K562 (cell line): Measurements from ENCODE around the gene STX2. TPM values are rescaled to one million over a fixed set of nuclear protein-coding genes. Genes with fewer than 3 reads are reported as not detected.
"Not testable (repeated sequence)": the region's sequence is repeated elsewhere in the genome, so short reads cannot be mapped to it uniquely, and the experiment has no call there.

Experiments used
- ATAC-seq: fragments of 200-7000 bp; cut with Tn5 transposase; 3 replicates; pipeline ENCODE4 v1.9.1; 2020; ENCODE audit warnings: moderate library complexity
- BruUV-seq: library from RNA; stranded (reverse); fragments of 400-500 nt; replicated peaks from 2 replicates; lab custom pipeline; 2021; lab: Mats Ljungman, UMichigan
- CTCF ChIA-PET: fragments of 300-600 bp; formaldehyde crosslinking; extraction: SDS; loops from one replicate; lab custom pipeline; 2021; ENCODE audit warnings: low intra/inter-chr PET ratio; lab: Yijun Ruan, JAX
- POLR2A ChIA-PET: fragments of 300-600, 350-650 bp; sonication (Branson Sonifier 250); formaldehyde crosslinking; extraction: SDS; loops from one replicate; lab custom pipeline; 2021; ENCODE audit warnings: antibody characterized with exemption, inconsistent platforms; lab: Yijun Ruan, JAX
- DNase-seq, 4 experiments: peaks; one replicate each; pipeline versions ENCODE4 v3.0.0 to v3.0.0-alpha.2; 2011 to 2018; ENCODE audit warnings: low spot score in 3 of 4, mixed read lengths in 3 of 4; ENCODE audit errors: extremely low read depth in 1 of 4
- FAIRE-seq: peaks from 2 replicates; lab custom pipeline; 2011; peaks lifted over from hg19 to GRCh38; lab: Jason Lieb, UNC
- H2AFZ ChIP-seq: 2 replicates; pipeline ENCODE4 v1.6.0; 2011; ENCODE audit warnings: low read depth, low read length, control low read depth, inconsistent platforms
- H3K27ac ChIP-seq: fragments of 200-600 bp; 3 replicates; pipeline ENCODE4 v1.8.0; 2011; ENCODE audit warnings: low read depth, mild to moderate bottlenecking, control low read depth, inconsistent platforms, low read length, moderate library complexity, mixed read lengths; ENCODE audit errors: extremely low read depth
- H3K27me3 ChIP-seq, 2 experiments: fragments of 300-600 bp in 1 of 2; 2 replicates in 1 of 2; 3 replicates in 1 of 2; pipeline versions ENCODE4 v1.6.0 to v1.8.0; 2011; ENCODE audit warnings: inconsistent platforms in 2 of 2, low read length in 2 of 2, mild to moderate bottlenecking in 1 of 2, mixed read lengths in 1 of 2, moderate library complexity in 1 of 2; ENCODE audit not compliant: control insufficient read depth in 2 of 2, insufficient read depth in 2 of 2
- H3K36me3 ChIP-seq: fragments of 300-600 bp; 3 replicates; pipeline ENCODE4 v1.8.0; 2011; ENCODE audit warnings: mild to moderate bottlenecking, low read length, inconsistent platforms; ENCODE audit not compliant: control insufficient read depth, insufficient read depth
- H3K4me1 ChIP-seq, 2 experiments: fragments of 200-600 bp in 1 of 2; replicated peaks in 1 of 2; 2 replicates in 1 of 2; 3 replicates in 1 of 2; pipeline versions ENCODE4 v1.5.1 to v1.8.0; 2011; ENCODE audit warnings: inconsistent platforms in 2 of 2, low read length in 2 of 2, mild to moderate bottlenecking in 1 of 2, mixed read lengths in 1 of 2, moderate library complexity in 1 of 2; ENCODE audit not compliant: control insufficient read depth in 2 of 2, insufficient read depth in 2 of 2
- H3K4me2 ChIP-seq: 2 replicates; pipeline ENCODE4 v1.6.1; 2011; ENCODE audit warnings: low read length, control low read depth, inconsistent platforms, mixed read lengths; ENCODE audit not compliant: insufficient read depth
- H3K4me3 ChIP-seq: fragments of 200-600 bp; sonication (generic), shearing (Covaris generic); 2 replicates; pipeline ENCODE4 v1.5.1; 2016; ENCODE audit warnings: control low read depth, inconsistent platforms
- H3K79me2 ChIP-seq: fragments of 200-600 bp; 3 replicates; pipeline ENCODE4 v1.8.0; 2011; ENCODE audit warnings: low read length, inconsistent platforms; ENCODE audit not compliant: control insufficient read depth, insufficient read depth
- H3K9ac ChIP-seq, 2 experiments: 2 replicates each; pipeline versions ENCODE4 v1.6.0 to v1.6.1; 2011; ENCODE audit warnings: low read depth in 2 of 2, low read length in 2 of 2, control low read depth in 1 of 2, inconsistent platforms in 1 of 2, mild to moderate bottlenecking in 1 of 2, mixed read lengths in 1 of 2; ENCODE audit not compliant: insufficient read depth in 1 of 2
- H3K9me1 ChIP-seq: one replicate; pipeline ENCODE4 v1.6.0; 2011; ENCODE audit warnings: inconsistent platforms, mild to moderate bottlenecking, low read length, moderate library complexity; ENCODE audit not compliant: control insufficient read depth, insufficient read depth
- H3K9me3 ChIP-seq: replicated peaks from 2 replicates; pipeline ENCODE4 v1.5.1; 2011; ENCODE audit warnings: low read depth, low read length, inconsistent platforms; ENCODE audit not compliant: control insufficient read depth, insufficient read depth
- H4K20me1 ChIP-seq: replicated peaks from 2 replicates; pipeline ENCODE4 v1.6.1; 2011; ENCODE audit warnings: low read length, inconsistent platforms, mixed read lengths; ENCODE audit not compliant: control insufficient read depth, insufficient read depth
- SAP30 ChIP-seq: fragments of 200-600 bp; sonication (generic); IDR thresholded peaks from 2 replicates; pipeline ENCODE4 v1.6.1; 2012; ENCODE audit warnings: borderline replicate concordance, low read depth, mild to moderate bottlenecking, moderate library complexity, low read length, control low read depth, inconsistent platforms; ENCODE audit not compliant: insufficient read depth, poor library complexity, severe bottlenecking
- WGBS: fragments of 100-300 bp; shearing (Covaris generic); methylation state at CpG from one replicate; pipeline ENCODE4 v1.1.6; 2016; ENCODE audit warnings: low coverage, mixed read lengths; ENCODE audit not compliant: insufficient coverage; ENCODE audit errors: missing lambda C conversion rate; 5-methylcytosine and 5-hydroxymethylcytosine counted together
- in situ Hi-C: fragments of 300-500 bp; cut with MboI; formaldehyde crosslinking; loops from 4 replicates; pipeline ENCODE4 v1.15.0; 2018; ENCODE audit warnings: inconsistent platforms, mixed read lengths
- intact Hi-C: fragments of 100-400 bp; cut with micrococcal nuclease; formaldehyde crosslinking; loops from 2 replicates; pipeline ENCODE4 v1.14.2; 2022
- polyA plus RNA-seq, 8 experiments: library from polyadenylated mRNA; depleted of rRNA in 4 of 8; stranded (reverse) in 5 of 8; unstranded in 3 of 8; fragments of >200 nt; fragmentation: Nextera tagmentation in 2 of 8; fragmentation: Illumina TruSeq in 1 of 8; extraction: Ambion mirVana in 2 of 8; extraction: Trizol in 1 of 8; gene quantifications; 2 replicates each; pipeline versions ENCODE4 v1.2.1 to v1.2.3, GENCODE V29; 2011 to 2014; ENCODE audit warnings: inconsistent platforms in 1 of 8, missing spikeins in 1 of 8
- total RNA-seq, 7 experiments: library from RNA; depleted of rRNA in 6 of 7; stranded (reverse); fragments of >200 nt in 6 of 7; fragmentation: Illumina TruSeq in 2 of 7; extraction: Trizol in 2 of 7; gene quantifications; 2 replicates each; pipeline versions ENCODE4 v1.2.1 to v1.2.3, GENCODE V29; 2011 to 2021; ENCODE audit warnings: low replicate concordance in 1 of 7
- TF ChIP-seq, protein P1 (sequence below), 3 experiments: IDR thresholded peaks in 2 of 3; conservative IDR thresholded peaks in 1 of 3; 2 replicates each; pipeline ENCODE4 v1.5.1; 2011 to 2012; ENCODE audit warnings: low read length in 3 of 3, mild to moderate bottlenecking in 3 of 3, control low read depth in 2 of 3, improper control_type of control experiment in 1 of 3, inconsistent platforms in 1 of 3, low read depth in 1 of 3, mixed read lengths in 1 of 3, moderate library complexity in 1 of 3; ENCODE audit not compliant: insufficient read depth in 2 of 3
- TF ChIP-seq, protein P2 (sequence below): sonication (generic); formaldehyde crosslinking; IDR thresholded peaks from 2 replicates; pipeline ENCODE4 v1.8.0; 2022; ENCODE audit warnings: missing genetic modification reagents, mild to moderate bottlenecking, moderate library complexity, borderline replicate concordance

STX2 gene
- total and polyA plus RNA-seq, 9 of the 15 experiments (the other 6 are each of a cell fraction or from before 2014, with no cell fraction given), result 22.2 to 54.6 (median 30.8) TPM

DNA sequence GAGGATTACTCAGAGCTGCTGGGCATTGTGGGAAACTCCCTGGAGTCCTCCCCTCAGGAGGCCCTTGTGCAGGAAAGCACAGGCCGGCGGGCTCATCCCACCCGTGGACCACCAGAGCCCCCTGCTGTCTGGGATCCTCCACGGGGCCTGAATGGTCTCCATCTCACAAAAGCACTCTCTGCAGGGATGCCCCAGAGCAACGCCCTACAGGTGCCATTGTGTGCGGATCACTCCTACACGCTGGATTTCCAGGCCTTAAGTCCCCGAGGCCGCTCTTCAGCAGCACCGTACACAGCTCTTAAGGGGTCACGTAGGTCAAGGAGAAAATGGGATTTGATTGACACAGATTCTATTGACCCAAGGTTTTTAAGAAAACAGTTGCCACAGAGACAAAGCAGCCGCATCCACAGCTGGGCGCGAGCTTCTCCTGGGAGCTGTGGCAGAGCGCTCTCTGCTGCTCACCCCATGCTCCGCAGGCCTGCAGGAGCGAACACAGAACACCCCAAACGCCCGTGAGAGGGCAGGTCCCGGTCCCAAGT is 86.3 kb downstream of the STX2 start:
- Histone ChIP-seq H3K9ac (no peak overlapping the region), H3K4me2 (no peak overlapping the region), H2AFZ (no peak overlapping the region), H3K27ac (no peak overlapping the region), H4K20me1 (no peaks in the 10 kb centered on the region), H3K9me1 (no peaks in the 10 kb centered on the region), H3K4me1 (no peaks in the 10 kb centered on the region; a peak in 2 of 5 replicates), H3K79me2 (no peaks in the 10 kb centered on the region)
- ChIA-PET POLR2A (interaction anchor here (0.7 kb wide), 1 partner anchor 34 kb away, joined by 3 read pairs; no protein-coding TSS in a partner anchor), CTCF (no interaction called here)
- FAIRE-seq, result no peak
- no peak for DNase-seq
- 6% methylated on average over 19 of the region's 20 CpGs for WGBS
- intact Hi-C loops, result loop anchor here (5.0 kb wide), 1 partner anchor 705 kb away; no protein-coding TSS in a partner anchor
- TF ChIP-seq, protein P1, sequence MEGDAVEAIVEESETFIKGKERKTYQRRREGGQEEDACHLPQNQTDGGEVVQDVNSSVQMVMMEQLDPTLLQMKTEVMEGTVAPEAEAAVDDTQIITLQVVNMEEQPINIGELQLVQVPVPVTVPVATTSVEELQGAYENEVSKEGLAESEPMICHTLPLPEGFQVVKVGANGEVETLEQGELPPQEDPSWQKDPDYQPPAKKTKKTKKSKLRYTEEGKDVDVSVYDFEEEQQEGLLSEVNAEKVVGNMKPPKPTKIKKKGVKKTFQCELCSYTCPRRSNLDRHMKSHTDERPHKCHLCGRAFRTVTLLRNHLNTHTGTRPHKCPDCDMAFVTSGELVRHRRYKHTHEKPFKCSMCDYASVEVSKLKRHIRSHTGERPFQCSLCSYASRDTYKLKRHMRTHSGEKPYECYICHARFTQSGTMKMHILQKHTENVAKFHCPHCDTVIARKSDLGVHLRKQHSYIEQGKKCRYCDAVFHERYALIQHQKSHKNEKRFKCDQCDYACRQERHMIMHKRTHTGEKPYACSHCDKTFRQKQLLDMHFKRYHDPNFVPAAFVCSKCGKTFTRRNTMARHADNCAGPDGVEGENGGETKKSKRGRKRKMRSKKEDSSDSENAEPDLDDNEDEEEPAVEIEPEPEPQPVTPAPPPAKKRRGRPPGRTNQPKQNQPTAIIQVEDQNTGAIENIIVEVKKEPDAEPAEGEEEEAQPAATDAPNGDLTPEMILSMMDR (IDR thresholded peaks at IDR 0.05 in 2 of 3, conservative IDR thresholded peaks at IDR 0.05 in 1 of 3; ENCODE audit: insufficient read depth in 2 of 3, low read depth in 1 of 3, low read length in 3 of 3), result peak; percentile 36 to 56 (median 46); a peak in 5 of 6 replicates
- TF ChIP-seq, protein P2, sequence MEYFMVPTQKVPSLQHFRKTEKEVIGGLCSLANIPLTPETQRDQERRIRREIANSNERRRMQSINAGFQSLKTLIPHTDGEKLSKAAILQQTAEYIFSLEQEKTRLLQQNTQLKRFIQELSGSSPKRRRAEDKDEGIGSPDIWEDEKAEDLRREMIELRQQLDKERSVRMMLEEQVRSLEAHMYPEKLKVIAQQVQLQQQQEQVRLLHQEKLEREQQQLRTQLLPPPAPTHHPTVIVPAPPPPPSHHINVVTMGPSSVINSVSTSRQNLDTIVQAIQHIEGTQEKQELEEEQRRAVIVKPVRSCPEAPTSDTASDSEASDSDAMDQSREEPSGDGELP (CRISPR knock-in tag), result peak; percentile 63; the same call in 1 of the 2 replicates
- no peak for TF ChIP-seq SAP30
- TF ChIP-seq, all 486 proteins: peak for 2
- peak; percentile 69 for ATAC-seq
- Histone ChIP-seq H3K4me3 (no peak overlapping the region), H3K9me3 (peaks cover 6% of the 10 kb centered on the region; the same call in 1 of the 2 replicates), H3K27me3 (peaks cover 7 to 19% of the 10 kb centered on the region in 2 experiments), H3K36me3 (no peaks in the 10 kb centered on the region)
- in situ Hi-C loops, result loop anchor here (5.0 kb wide), 1 partner anchor 350 kb away; no protein-coding TSS in a partner anchor
- no TSS peak for BruUV-seq

DNA sequence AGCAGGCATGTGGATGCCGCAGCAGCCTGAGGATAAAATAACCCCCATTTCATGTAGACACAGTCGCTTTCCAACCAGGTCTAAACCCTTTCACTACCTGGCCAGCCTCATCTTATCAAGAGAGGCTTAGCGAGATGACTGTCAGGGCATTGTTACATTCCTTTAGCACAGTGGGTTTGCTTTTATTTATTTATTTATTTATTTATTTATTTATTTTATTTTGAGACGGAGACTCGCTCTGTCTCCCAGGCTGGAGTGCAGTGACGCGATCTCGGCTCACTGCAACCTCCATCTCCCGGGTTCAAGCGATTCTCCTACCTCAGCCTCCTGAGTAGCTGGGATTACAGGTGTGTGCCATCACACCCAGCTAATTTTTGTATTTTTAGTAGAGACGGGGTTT is 87.0 kb downstream of the STX2 start:
- ATAC-seq, DNase-seq, H3K9me3 ChIP-seq, POLR2A ChIA-PET, H3K9ac ChIP-seq, H3K4me3 ChIP-seq, CTCF ChIA-PET, FAIRE-seq, H3K27ac ChIP-seq, H4K20me1 ChIP-seq, H2AFZ ChIP-seq, H3K4me1 ChIP-seq, BruUV-seq, H3K9me1 ChIP-seq, H3K79me2 ChIP-seq, H3K4me2 ChIP-seq, H3K36me3 ChIP-seq: not testable (repeated sequence)
- in situ Hi-C loops, result loop anchor here (5.0 kb wide), 1 partner anchor 350 kb away; no protein-coding TSS in a partner anchor
- WGBS, result 10% methylated on average over 11 of the region's 11 CpGs
- peaks cover 7 to 20% of the 10 kb centered on the region in 2 experiments for H3K27me3 ChIP-seq
- intact Hi-C loops, result loop anchor here (5.0 kb wide), 1 partner anchor 705 kb away; no protein-coding TSS in a partner anchor
